K562 (cell line): Measurements from ENCODE around the gene DIAPH3. TPM values are rescaled to one million over a fixed set of nuclear protein-coding genes. Genes with fewer than 3 reads are reported as not detected.

Experiments used
- ATAC-seq: fragments of 200-7000 bp; cut with Tn5 transposase; 3 replicates; pipeline ENCODE4 v1.9.1; 2020; ENCODE audit warnings: moderate library complexity
- BruUV-seq: library from RNA; stranded (reverse); fragments of 400-500 nt; replicated peaks from 2 replicates; lab custom pipeline; 2021; lab: Mats Ljungman, UMichigan
- CTCF ChIA-PET: fragments of 300-600 bp; formaldehyde crosslinking; extraction: SDS; loops from one replicate; lab custom pipeline; 2021; ENCODE audit warnings: low intra/inter-chr PET ratio; lab: Yijun Ruan, JAX
- POLR2A ChIA-PET: fragments of 300-600, 350-650 bp; sonication (Branson Sonifier 250); formaldehyde crosslinking; extraction: SDS; loops from one replicate; lab custom pipeline; 2021; ENCODE audit warnings: antibody characterized with exemption, inconsistent platforms; lab: Yijun Ruan, JAX
- DNase-seq, 4 experiments: peaks; one replicate each; pipeline versions ENCODE4 v3.0.0 to v3.0.0-alpha.2; 2011 to 2018; ENCODE audit warnings: low spot score in 3 of 4, mixed read lengths in 3 of 4; ENCODE audit errors: extremely low read depth in 1 of 4
- FAIRE-seq: peaks from 2 replicates; lab custom pipeline; 2011; peaks lifted over from hg19 to GRCh38; lab: Jason Lieb, UNC
- H2AFZ ChIP-seq: 2 replicates; pipeline ENCODE4 v1.6.0; 2011; ENCODE audit warnings: low read depth, low read length, control low read depth, inconsistent platforms
- H3K27ac ChIP-seq: fragments of 200-600 bp; 3 replicates; pipeline ENCODE4 v1.8.0; 2011; ENCODE audit warnings: low read depth, mild to moderate bottlenecking, control low read depth, inconsistent platforms, low read length, moderate library complexity, mixed read lengths; ENCODE audit errors: extremely low read depth
- H3K27me3 ChIP-seq, 2 experiments: fragments of 300-600 bp in 1 of 2; 2 replicates in 1 of 2; 3 replicates in 1 of 2; pipeline versions ENCODE4 v1.6.0 to v1.8.0; 2011; ENCODE audit warnings: inconsistent platforms in 2 of 2, low read length in 2 of 2, mild to moderate bottlenecking in 1 of 2, mixed read lengths in 1 of 2, moderate library complexity in 1 of 2; ENCODE audit not compliant: control insufficient read depth in 2 of 2, insufficient read depth in 2 of 2
- H3K36me3 ChIP-seq: fragments of 300-600 bp; 3 replicates; pipeline ENCODE4 v1.8.0; 2011; ENCODE audit warnings: mild to moderate bottlenecking, low read length, inconsistent platforms; ENCODE audit not compliant: control insufficient read depth, insufficient read depth
- H3K4me1 ChIP-seq, 2 experiments: fragments of 200-600 bp in 1 of 2; replicated peaks in 1 of 2; 2 replicates in 1 of 2; 3 replicates in 1 of 2; pipeline versions ENCODE4 v1.5.1 to v1.8.0; 2011; ENCODE audit warnings: inconsistent platforms in 2 of 2, low read length in 2 of 2, mild to moderate bottlenecking in 1 of 2, mixed read lengths in 1 of 2, moderate library complexity in 1 of 2; ENCODE audit not compliant: control insufficient read depth in 2 of 2, insufficient read depth in 2 of 2
- H3K4me2 ChIP-seq: 2 replicates; pipeline ENCODE4 v1.6.1; 2011; ENCODE audit warnings: low read length, control low read depth, inconsistent platforms, mixed read lengths; ENCODE audit not compliant: insufficient read depth
- H3K4me3 ChIP-seq: fragments of 200-600 bp; sonication (generic), shearing (Covaris generic); 2 replicates; pipeline ENCODE4 v1.5.1; 2016; ENCODE audit warnings: control low read depth, inconsistent platforms
- H3K79me2 ChIP-seq: fragments of 200-600 bp; 3 replicates; pipeline ENCODE4 v1.8.0; 2011; ENCODE audit warnings: low read length, inconsistent platforms; ENCODE audit not compliant: control insufficient read depth, insufficient read depth
- H3K9ac ChIP-seq, 2 experiments: 2 replicates each; pipeline versions ENCODE4 v1.6.0 to v1.6.1; 2011; ENCODE audit warnings: low read depth in 2 of 2, low read length in 2 of 2, control low read depth in 1 of 2, inconsistent platforms in 1 of 2, mild to moderate bottlenecking in 1 of 2, mixed read lengths in 1 of 2; ENCODE audit not compliant: insufficient read depth in 1 of 2
- H3K9me1 ChIP-seq: one replicate; pipeline ENCODE4 v1.6.0; 2011; ENCODE audit warnings: inconsistent platforms, mild to moderate bottlenecking, low read length, moderate library complexity; ENCODE audit not compliant: control insufficient read depth, insufficient read depth
- H3K9me3 ChIP-seq: replicated peaks from 2 replicates; pipeline ENCODE4 v1.5.1; 2011; ENCODE audit warnings: low read depth, low read length, inconsistent platforms; ENCODE audit not compliant: control insufficient read depth, insufficient read depth
- H4K20me1 ChIP-seq: replicated peaks from 2 replicates; pipeline ENCODE4 v1.6.1; 2011; ENCODE audit warnings: low read length, inconsistent platforms, mixed read lengths; ENCODE audit not compliant: control insufficient read depth, insufficient read depth
- CEBPZ ChIP-seq: fragments of 150-350 bp; IDR thresholded peaks from 2 replicates; pipeline ENCODE4 v1.6.1; 2014; ENCODE audit warnings: low read depth, mild to moderate bottlenecking, low read length, borderline replicate concordance
- CTCF ChIP-seq, 3 experiments: IDR thresholded peaks in 2 of 3; conservative IDR thresholded peaks in 1 of 3; 2 replicates each; pipeline ENCODE4 v1.5.1; 2011 to 2012; ENCODE audit warnings: low read length in 3 of 3, mild to moderate bottlenecking in 3 of 3, control low read depth in 2 of 3, improper control_type of control experiment in 1 of 3, inconsistent platforms in 1 of 3, low read depth in 1 of 3, mixed read lengths in 1 of 3, moderate library complexity in 1 of 3; ENCODE audit not compliant: insufficient read depth in 2 of 3
- ELF2 ChIP-seq: fragments of 250-450 bp; sonication (Bioruptor Pico); IDR thresholded peaks from 2 replicates; pipeline ENCODE4 v1.5.0; 2021; ENCODE audit warnings: mild to moderate bottlenecking
- HNRNPL ChIP-seq: fragments of 200-400 bp; formaldehyde crosslinking; IDR thresholded peaks from 2 replicates; pipeline ENCODE4 v1.6.1; 2017; ENCODE audit warnings: low read depth, mild to moderate bottlenecking, low read length
- SMARCE1 ChIP-seq: fragments of 450-650 bp; IDR thresholded peaks from 2 replicates; pipeline ENCODE4 v1.7.1; 2016; ENCODE audit warnings: mild to moderate bottlenecking
- SP1 ChIP-seq: sonication (generic); formaldehyde crosslinking; IDR thresholded peaks from 2 replicates; pipeline ENCODE4 v1.8.1; 2022; ENCODE audit warnings: mild to moderate bottlenecking, missing genetic modification reagents
- TEAD4 ChIP-seq, 2 experiments: sonication (generic) in 1 of 2; formaldehyde crosslinking in 1 of 2; IDR thresholded peaks; 2 replicates each; pipeline versions ENCODE4 v1.6.1 to v1.8.0; 2012 to 2022; ENCODE audit warnings: borderline replicate concordance in 1 of 2, inconsistent platforms in 1 of 2, low read length in 1 of 2, mild to moderate bottlenecking in 1 of 2, missing genetic modification reagents in 1 of 2
- ZNF398 ChIP-seq: fragments of 250-450 bp; sonication (Bioruptor Pico); IDR thresholded peaks from 2 replicates; pipeline ENCODE4 v1.8.0; 2021; ENCODE audit warnings: moderate library complexity, mild to moderate bottlenecking, inconsistent platforms
- WGBS: fragments of 100-300 bp; shearing (Covaris generic); methylation state at CpG from one replicate; pipeline ENCODE4 v1.1.6; 2016; ENCODE audit warnings: low coverage, mixed read lengths; ENCODE audit not compliant: insufficient coverage; ENCODE audit errors: missing lambda C conversion rate; 5-methylcytosine and 5-hydroxymethylcytosine counted together
- in situ Hi-C: fragments of 300-500 bp; cut with MboI; formaldehyde crosslinking; loops from 4 replicates; pipeline ENCODE4 v1.15.0; 2018; ENCODE audit warnings: inconsistent platforms, mixed read lengths
- intact Hi-C: fragments of 100-400 bp; cut with micrococcal nuclease; formaldehyde crosslinking; loops from 2 replicates; pipeline ENCODE4 v1.14.2; 2022
- polyA plus RNA-seq, 8 experiments: library from polyadenylated mRNA; depleted of rRNA in 4 of 8; stranded (reverse) in 5 of 8; unstranded in 3 of 8; fragments of >200 nt; fragmentation: Nextera tagmentation in 2 of 8; fragmentation: Illumina TruSeq in 1 of 8; extraction: Ambion mirVana in 2 of 8; extraction: Trizol in 1 of 8; gene quantifications; 2 replicates each; pipeline versions ENCODE4 v1.2.1 to v1.2.3, GENCODE V29; 2011 to 2014; ENCODE audit warnings: inconsistent platforms in 1 of 8, missing spikeins in 1 of 8
- total RNA-seq, 7 experiments: library from RNA; depleted of rRNA in 6 of 7; stranded (reverse); fragments of >200 nt in 6 of 7; fragmentation: Illumina TruSeq in 2 of 7; extraction: Trizol in 2 of 7; gene quantifications; 2 replicates each; pipeline versions ENCODE4 v1.2.1 to v1.2.3, GENCODE V29; 2011 to 2021; ENCODE audit warnings: low replicate concordance in 1 of 7
- TF ChIP-seq, protein P1 (sequence below): fragments of 450-650 bp; conservative IDR thresholded peaks from 2 replicates; pipeline ENCODE4 v1.6.1; 2016; ENCODE audit warnings: missing genetic modification characterization, low read depth, mild to moderate bottlenecking, missing compliant biosample characterization, moderate library complexity
- TF ChIP-seq, protein P2 (sequence below): fragments of 150-350 bp; conservative IDR thresholded peaks from 2 replicates; pipeline ENCODE4 v1.6.1; 2014; ENCODE audit warnings: low read length

Gene DIAPH3
- total and polyA plus RNA-seq, 9 of the 15 experiments (the other 6 are each of a cell fraction or from before 2014, with no cell fraction given): 9.0 to 18.7 (median 14.7) TPM

DNA sequence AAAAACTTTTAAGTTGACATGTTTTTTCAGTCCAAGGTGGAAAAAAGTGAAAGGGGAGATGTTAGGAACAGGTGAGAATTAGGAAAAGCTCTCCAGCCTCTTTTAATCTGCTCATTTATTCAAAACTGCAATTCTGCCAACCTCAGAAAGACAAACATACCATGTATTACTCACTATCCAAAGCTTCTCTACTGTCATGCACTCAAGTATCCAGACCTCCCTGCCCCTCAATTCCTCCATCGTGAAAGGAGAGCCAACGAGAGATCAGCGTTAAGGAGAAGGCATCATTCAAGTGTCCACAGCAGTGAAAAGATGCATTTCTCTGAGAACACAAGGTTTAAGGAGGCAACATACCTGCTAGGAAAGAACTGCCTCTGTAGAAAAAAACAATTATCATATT is 24.5 kb downstream of the DIAPH3 start:
- no TSS peak for BruUV-seq
- TF ChIP-seq SMARCE1: no peak
- TF ChIP-seq, protein P1, sequence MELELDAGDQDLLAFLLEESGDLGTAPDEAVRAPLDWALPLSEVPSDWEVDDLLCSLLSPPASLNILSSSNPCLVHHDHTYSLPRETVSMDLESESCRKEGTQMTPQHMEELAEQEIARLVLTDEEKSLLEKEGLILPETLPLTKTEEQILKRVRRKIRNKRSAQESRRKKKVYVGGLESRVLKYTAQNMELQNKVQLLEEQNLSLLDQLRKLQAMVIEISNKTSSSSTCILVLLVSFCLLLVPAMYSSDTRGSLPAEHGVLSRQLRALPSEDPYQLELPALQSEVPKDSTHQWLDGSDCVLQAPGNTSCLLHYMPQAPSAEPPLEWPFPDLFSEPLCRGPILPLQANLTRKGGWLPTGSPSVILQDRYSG (tag): no peak
- TF ChIP-seq CEBPZ: no peak
- no peak for TF ChIP-seq CTCF (IDR thresholded peaks at IDR 0.05 in 2 of 3, conservative IDR thresholded peaks at IDR 0.05 in 1 of 3; ENCODE audit: insufficient read depth in 2 of 3, low read depth in 1 of 3, low read length in 3 of 3)
- TF ChIP-seq HNRNPL: no peak
- no peak for TF ChIP-seq SP1 (CRISPR knock-in tag)
- no peak for TF ChIP-seq ELF2 (CRISPR knock-in tag)
- TF ChIP-seq, protein P2, sequence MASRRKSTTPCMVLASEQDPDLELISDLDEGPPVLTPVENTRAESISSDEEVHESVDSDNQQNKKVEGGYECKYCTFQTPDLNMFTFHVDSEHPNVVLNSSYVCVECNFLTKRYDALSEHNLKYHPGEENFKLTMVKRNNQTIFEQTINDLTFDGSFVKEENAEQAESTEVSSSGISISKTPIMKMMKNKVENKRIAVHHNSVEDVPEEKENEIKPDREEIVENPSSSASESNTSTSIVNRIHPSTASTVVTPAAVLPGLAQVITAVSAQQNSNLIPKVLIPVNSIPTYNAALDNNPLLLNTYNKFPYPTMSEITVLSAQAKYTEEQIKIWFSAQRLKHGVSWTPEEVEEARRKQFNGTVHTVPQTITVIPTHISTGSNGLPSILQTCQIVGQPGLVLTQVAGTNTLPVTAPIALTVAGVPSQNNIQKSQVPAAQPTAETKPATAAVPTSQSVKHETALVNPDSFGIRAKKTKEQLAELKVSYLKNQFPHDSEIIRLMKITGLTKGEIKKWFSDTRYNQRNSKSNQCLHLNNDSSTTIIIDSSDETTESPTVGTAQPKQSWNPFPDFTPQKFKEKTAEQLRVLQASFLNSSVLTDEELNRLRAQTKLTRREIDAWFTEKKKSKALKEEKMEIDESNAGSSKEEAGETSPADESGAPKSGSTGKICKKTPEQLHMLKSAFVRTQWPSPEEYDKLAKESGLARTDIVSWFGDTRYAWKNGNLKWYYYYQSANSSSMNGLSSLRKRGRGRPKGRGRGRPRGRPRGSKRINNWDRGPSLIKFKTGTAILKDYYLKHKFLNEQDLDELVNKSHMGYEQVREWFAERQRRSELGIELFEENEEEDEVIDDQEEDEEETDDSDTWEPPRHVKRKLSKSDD: no peak
- TF ChIP-seq ZNF398 (CRISPR knock-in tag): no peak
- no peak for TF ChIP-seq TEAD4 (IDR thresholded peaks at IDR 0.05; ENCODE audit: low read length)
- no peak for TF ChIP-seq TEAD4 (CRISPR knock-in tag; IDR thresholded peaks at IDR 0.05; ENCODE audit: borderline replicate concordance)

More for the DNA sequence above, 24.5 kb downstream of the DIAPH3 start:
- intact Hi-C loops: no loop called here
- WGBS: 98% methylated on average over 3 of the region's 3 CpGs
- no peak overlapping the region for H3K9ac ChIP-seq
- DNase-seq (no peak), FAIRE-seq (no peak), ATAC-seq (no peak; the same call in 2 of the 3 replicates)
- no peaks in the 10 kb centered on the region for H3K9me1 ChIP-seq
- no peaks in the 10 kb centered on the region for H3K27me3 ChIP-seq
- POLR2A ChIA-PET: no interaction called here
- H3K9me3 ChIP-seq: no peaks in the 10 kb centered on the region
- H2AFZ ChIP-seq: no peak overlapping the region
- no peaks in the 10 kb centered on the region for H4K20me1 ChIP-seq
- in situ Hi-C loops: no loop called here
- H3K4me1 ChIP-seq: no peaks in the 10 kb centered on the region; a peak in 1 of 5 replicates
- no peak overlapping the region for H3K4me3 ChIP-seq
- no peak overlapping the region for H3K27ac ChIP-seq
- H3K79me2 ChIP-seq: peaks cover 41% of the 10 kb centered on the region
- CTCF ChIA-PET: no interaction called here
- H3K4me2 ChIP-seq: no peak overlapping the region
- no peaks in the 10 kb centered on the region for H3K36me3 ChIP-seq
